ENCODE data around the gene MME. TPM values are rescaled to one million over a fixed set of nuclear protein-coding genes. Genes with fewer than 3 reads are reported as not detected.

MME gene
- total RNA-seq, 1 experiment from 2014 or later: 23.9 TPM

DNA sequence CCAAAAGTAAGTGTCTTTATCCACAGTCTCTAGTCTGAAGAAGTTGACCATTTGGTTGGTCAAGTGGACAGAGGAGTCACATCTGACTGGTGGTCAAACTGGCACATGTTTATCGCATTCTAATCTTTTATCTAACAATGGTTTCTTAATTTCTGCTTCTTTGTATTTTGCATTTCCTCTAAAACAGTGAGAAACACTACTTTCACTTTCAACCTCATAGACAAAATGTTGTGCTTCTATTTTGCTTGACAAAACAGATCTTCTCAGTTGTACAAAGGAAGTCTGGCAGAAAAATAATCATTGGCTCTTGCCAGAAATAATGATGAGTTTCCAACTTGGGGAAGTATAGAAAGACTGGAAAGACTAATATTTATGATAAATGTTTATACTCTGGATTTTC is 103.9 kb downstream of the MME start:
- TF ChIP-seq, protein P1, sequence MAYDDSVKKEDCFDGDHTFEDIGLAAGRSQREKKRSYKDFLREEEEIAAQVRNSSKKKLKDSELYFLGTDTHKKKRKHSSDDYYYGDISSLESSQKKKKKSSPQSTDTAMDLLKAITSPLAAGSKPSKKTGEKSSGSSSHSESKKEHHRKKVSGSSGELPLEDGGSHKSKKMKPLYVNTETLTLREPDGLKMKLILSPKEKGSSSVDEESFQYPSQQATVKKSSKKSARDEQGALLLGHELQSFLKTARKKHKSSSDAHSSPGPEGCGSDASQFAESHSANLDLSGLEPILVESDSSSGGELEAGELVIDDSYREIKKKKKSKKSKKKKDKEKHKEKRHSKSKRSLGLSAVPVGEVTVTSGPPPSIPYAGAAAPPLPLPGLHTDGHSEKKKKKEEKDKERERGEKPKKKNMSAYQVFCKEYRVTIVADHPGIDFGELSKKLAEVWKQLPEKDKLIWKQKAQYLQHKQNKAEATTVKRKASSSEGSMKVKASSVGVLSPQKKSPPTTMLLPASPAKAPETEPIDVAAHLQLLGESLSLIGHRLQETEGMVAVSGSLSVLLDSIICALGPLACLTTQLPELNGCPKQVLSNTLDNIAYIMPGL (CRISPR knock-in tag; IDR thresholded peaks at IDR 0.05): no peak
- TF ChIP-seq TEAD4 (CRISPR knock-in tag; IDR thresholded peaks at IDR 0.05): no peak
- TF ChIP-seq TCF7 (CRISPR knock-in tag; IDR thresholded peaks at IDR 0.05; ENCODE audit: low read depth): no peak
- TF ChIP-seq ZNF121 (CRISPR knock-in tag; IDR thresholded peaks at IDR 0.05): no peak
- no peak for TF ChIP-seq ZNF425 (CRISPR knock-in tag; conservative IDR thresholded peaks at IDR 0.05)
- TF ChIP-seq CBFB (CRISPR knock-in tag; IDR thresholded peaks at IDR 0.05; ENCODE audit: low read depth): no peak
- no peak for TF ChIP-seq E2F5 (CRISPR knock-in tag; IDR thresholded peaks at IDR 0.05)
- TF ChIP-seq GTF2I (CRISPR knock-in tag; conservative IDR thresholded peaks at IDR 0.05): no peak
- no peak for TF ChIP-seq TEAD1 (CRISPR knock-in tag; IDR thresholded peaks at IDR 0.05)
- TF ChIP-seq HMGA2 (CRISPR knock-in tag; IDR thresholded peaks at IDR 0.05): no peak
- TF ChIP-seq ATF3 (CRISPR knock-in tag; conservative IDR thresholded peaks at IDR 0.05): no peak
- ATAC-seq (no peak), DNase-seq (ENCODE audit: low spot score) (no peak)
- ChIA-PET CTCF (no interaction called here), POLR2A (no interaction called here)
- no peak overlapping the region for H3K4me3 Mint-ChIP-seq
- no peak overlapping the region for H3K27ac Mint-ChIP-seq
- no peaks in the 10 kb centered on the region for H3K36me3 Mint-ChIP-seq
- no peaks in the 10 kb centered on the region for H3K27me3 Mint-ChIP-seq (ENCODE audit: low read depth)
- peaks cover 11% of the 10 kb centered on the region for H3K4me1 Mint-ChIP-seq
- no peaks in the 10 kb centered on the region for H3K9me3 Mint-ChIP-seq

DNA sequence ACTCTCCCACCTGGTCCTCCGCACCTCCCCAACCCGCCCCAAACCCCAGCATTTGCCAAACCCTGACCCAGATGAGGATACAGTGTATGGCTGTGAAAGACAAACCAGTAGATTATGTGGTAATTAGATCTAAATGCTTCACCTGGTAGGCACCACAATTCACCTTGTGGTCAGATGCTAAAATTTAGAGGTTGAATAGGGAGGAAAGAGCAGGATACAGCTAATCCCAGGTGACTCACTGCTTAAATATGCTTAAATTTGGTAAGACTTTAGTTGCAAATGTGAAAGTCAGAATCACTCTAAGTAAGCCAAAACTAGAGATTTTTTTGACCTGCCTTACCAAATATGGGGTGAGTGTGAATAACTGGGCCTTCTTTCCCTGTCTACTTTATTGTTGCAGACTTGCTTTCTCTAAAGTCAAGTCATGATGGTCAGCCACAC is 105.5 kb downstream of the MME start:
- H3K4me3 Mint-ChIP-seq: no peak overlapping the region
- peak overlapping the region; percentile 23; the same call in 1 of the 2 replicates for H3K27ac Mint-ChIP-seq
- no peaks in the 10 kb centered on the region for H3K36me3 Mint-ChIP-seq
- H3K27me3 Mint-ChIP-seq (ENCODE audit: low read depth): no peaks in the 10 kb centered on the region
- ChIA-PET CTCF (no interaction called here), POLR2A (no interaction called here)
- DNase-seq (ENCODE audit: low spot score) (no peak), ATAC-seq (peak; percentile 83)
- H3K9me3 Mint-ChIP-seq: no peaks in the 10 kb centered on the region
- TF ChIP-seq NR3C1 (CRISPR knock-in tag; conservative IDR thresholded peaks at IDR 0.05; ENCODE audit: low read depth): no peak
- no peak for TF ChIP-seq NFATC4 (CRISPR knock-in tag; IDR thresholded peaks at IDR 0.05)
- H3K4me1 Mint-ChIP-seq: peaks cover 11% of the 10 kb centered on the region

- peaks cover 11% of the 10 kb centered on the region for H3K4me1 Mint-ChIP-seq
- H3K27me3 Mint-ChIP-seq (ENCODE audit: low read depth): no peaks in the 10 kb centered on the region
- no peaks in the 10 kb centered on the region for H3K9me3 Mint-ChIP-seq
- no peak overlapping the region for H3K27ac Mint-ChIP-seq
- no peak overlapping the region for H3K4me3 Mint-ChIP-seq
- POLR2A ChIA-PET: no interaction called here
- no peaks in the 10 kb centered on the region for H3K36me3 Mint-ChIP-seq
- CTCF ChIA-PET: no interaction called here
- DNase-seq (ENCODE audit: low spot score): no peak
- ATAC-seq: no peak
- no peak for TF ChIP-seq NFYB (CRISPR knock-in tag; conservative IDR thresholded peaks at IDR 0.05; ENCODE audit: low read depth)
- TF ChIP-seq NFE2L1 (CRISPR knock-in tag; IDR thresholded peaks at IDR 0.05): no peak
- no peak for TF ChIP-seq CREM (CRISPR knock-in tag; IDR thresholded peaks at IDR 0.05)
- no peak for TF ChIP-seq JUN (CRISPR knock-in tag; IDR thresholded peaks at IDR 0.05)
These were observed 107.9 kb downstream of the MME start for GRCh38 chr3:155188031-155188430.

GRCh38 chr3:155189478-155189877 is 109.4 kb downstream of the MME start:
- Mint-ChIP-seq H3K4me1 (peaks cover 11% of the 10 kb centered on the region), H3K4me3 (no peak overlapping the region), H3K36me3 (no peaks in the 10 kb centered on the region), H3K27me3 (ENCODE audit: low read depth) (no peaks in the 10 kb centered on the region), H3K9me3 (no peaks in the 10 kb centered on the region), H3K27ac (no peak overlapping the region)
- DNase-seq (ENCODE audit: low spot score) (no peak), ATAC-seq (no peak)
- TF ChIP-seq ATF1 (CRISPR knock-in tag; IDR thresholded peaks at IDR 0.05) (no peak), CREB1 (CRISPR knock-in tag; IDR thresholded peaks at IDR 0.05) (no peak), GRHL2 (CRISPR knock-in tag; IDR thresholded peaks at IDR 0.05; ENCODE audit: insufficient replicate concordance, severe bottlenecking) (no peak), HMGA2 (CRISPR knock-in tag; IDR thresholded peaks at IDR 0.05) (no peak)
- TF ChIP-seq, protein P2, sequence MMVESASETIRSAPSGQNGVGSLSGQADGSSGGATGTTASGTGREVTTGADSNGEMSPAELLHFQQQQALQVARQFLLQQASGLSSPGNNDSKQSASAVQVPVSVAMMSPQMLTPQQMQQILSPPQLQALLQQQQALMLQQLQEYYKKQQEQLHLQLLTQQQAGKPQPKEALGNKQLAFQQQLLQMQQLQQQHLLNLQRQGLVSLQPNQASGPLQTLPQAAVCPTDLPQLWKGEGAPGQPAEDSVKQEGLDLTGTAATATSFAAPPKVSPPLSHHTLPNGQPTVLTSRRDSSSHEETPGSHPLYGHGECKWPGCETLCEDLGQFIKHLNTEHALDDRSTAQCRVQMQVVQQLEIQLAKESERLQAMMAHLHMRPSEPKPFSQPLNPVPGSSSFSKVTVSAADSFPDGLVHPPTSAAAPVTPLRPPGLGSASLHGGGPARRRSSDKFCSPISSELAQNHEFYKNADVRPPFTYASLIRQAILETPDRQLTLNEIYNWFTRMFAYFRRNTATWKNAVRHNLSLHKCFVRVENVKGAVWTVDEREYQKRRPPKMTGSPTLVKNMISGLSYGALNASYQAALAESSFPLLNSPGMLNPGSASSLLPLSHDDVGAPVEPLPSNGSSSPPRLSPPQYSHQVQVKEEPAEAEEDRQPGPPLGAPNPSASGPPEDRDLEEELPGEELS (CRISPR knock-in tag; IDR thresholded peaks at IDR 0.05): no peak
- TF ChIP-seq, protein P3, sequence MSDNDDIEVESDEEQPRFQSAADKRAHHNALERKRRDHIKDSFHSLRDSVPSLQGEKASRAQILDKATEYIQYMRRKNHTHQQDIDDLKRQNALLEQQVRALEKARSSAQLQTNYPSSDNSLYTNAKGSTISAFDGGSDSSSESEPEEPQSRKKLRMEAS (CRISPR knock-in tag; IDR thresholded peaks at IDR 0.05): no peak
- POLR2A ChIA-PET: no interaction called here
- CTCF ChIA-PET: no interaction called here

Data from WTC11 (cell line).